Stimulated activated CD4-positive, alpha-beta T cell treated with anti-CD3 and anti-CD28 coated beads, Interleukin-2, amount 100 ng/mL, for 24 hours (primary cell): ENCODE data around the gene CHD2.
"Not testable (repeated sequence)": the region's sequence is repeated elsewhere in the genome, so short reads cannot be mapped to it uniquely, and the experiment has no call there.

ENCODE experiments used
- DNase-seq, 2 donors: peaks; one replicate each; pipeline ENCODE4 v3.0.0-alpha.2; 2020

Gene CHD2

GRCh38 chr15:92906563-92907081 lies 6.5 kb downstream of the CHD2 start:
- peak in 1 of 2 donors; percentile 53 for DNase-seq

- no peak for DNase-seq
Measured at GRCh38 chr15:92907229-92907628, 7.1 kb downstream of the CHD2 start.

GRCh38 chr15:92907896-92908712 lies 8.0 kb downstream of the CHD2 start:
- DNase-seq = no peak

GRCh38 chr15:92908713-92909057 lies 8.6 kb downstream of the CHD2 start:
- DNase-seq = no peak

- DNase-seq = no peak
Measured at GRCh38 chr15:92909136-92909781, 9.1 kb downstream of the CHD2 start.

GRCh38 chr15:92910451-92910850 lies 10.3 kb downstream of the CHD2 start:
- no peak for DNase-seq

GRCh38 chr15:92914103-92914499 lies 14.0 kb downstream of the CHD2 start:
- no peak for DNase-seq

- DNase-seq = no peak
Measured at GRCh38 chr15:92914768-92915221, 14.7 kb downstream of the CHD2 start.

GRCh38 chr15:92915766-92916435 lies 15.8 kb downstream of the CHD2 start:
- DNase-seq = no peak

- peak; percentile 95 for DNase-seq
Measured at GRCh38 chr15:92917598-92918407, 17.7 kb downstream of the CHD2 start.

- not testable (repeated sequence) for DNase-seq
Measured at GRCh38 chr15:92918881-92919280, 18.8 kb downstream of the CHD2 start.

- DNase-seq = no peak
Measured at GRCh38 chr15:92920595-92921161, 20.6 kb downstream of the CHD2 start.

GRCh38 chr15:92921215-92922131 lies 21.3 kb downstream of the CHD2 start:
- DNase-seq = no peak

GRCh38 chr15:92922418-92923002 lies 22.4 kb downstream of the CHD2 start:
- DNase-seq = no peak

GRCh38 chr15:92924216-92924615 lies 24.1 kb downstream of the CHD2 start:
- DNase-seq = no peak

GRCh38 chr15:92925454-92925853 lies 25.3 kb downstream of the CHD2 start:
- DNase-seq = no peak

- DNase-seq = no peak
Measured at GRCh38 chr15:92928225-92928750, 28.2 kb downstream of the CHD2 start.

- no peak for DNase-seq
Measured at GRCh38 chr15:92929002-92929401, 28.9 kb downstream of the CHD2 start.

GRCh38 chr15:92930054-92930621 lies 30.0 kb downstream of the CHD2 start:
- no peak for DNase-seq

GRCh38 chr15:92930776-92931175 lies 30.7 kb downstream of the CHD2 start:
- DNase-seq = no peak
